K562 (cell line): ENCODE data around the gene NTRK2. TPM values are rescaled to one million over a fixed set of nuclear protein-coding genes. Genes with fewer than 3 reads are reported as not detected.

Experiments used
- ATAC-seq: fragments of 200-7000 bp; cut with Tn5 transposase; 3 replicates; pipeline ENCODE4 v1.9.1; 2020; ENCODE audit warnings: moderate library complexity
- BruUV-seq: library from RNA; stranded (reverse); fragments of 400-500 nt; replicated peaks from 2 replicates; lab custom pipeline; 2021; lab: Mats Ljungman, UMichigan
- CTCF ChIA-PET: fragments of 300-600 bp; formaldehyde crosslinking; extraction: SDS; loops from one replicate; lab custom pipeline; 2021; ENCODE audit warnings: low intra/inter-chr PET ratio; lab: Yijun Ruan, JAX
- POLR2A ChIA-PET: fragments of 300-600, 350-650 bp; sonication (Branson Sonifier 250); formaldehyde crosslinking; extraction: SDS; loops from one replicate; lab custom pipeline; 2021; ENCODE audit warnings: antibody characterized with exemption, inconsistent platforms; lab: Yijun Ruan, JAX
- DNase-seq, 4 experiments: peaks; one replicate each; pipeline versions ENCODE4 v3.0.0 to v3.0.0-alpha.2; 2011 to 2018; ENCODE audit warnings: low spot score in 3 of 4, mixed read lengths in 3 of 4; ENCODE audit errors: extremely low read depth in 1 of 4
- FAIRE-seq: peaks from 2 replicates; lab custom pipeline; 2011; peaks lifted over from hg19 to GRCh38; lab: Jason Lieb, UNC
- H2AFZ ChIP-seq: 2 replicates; pipeline ENCODE4 v1.6.0; 2011; ENCODE audit warnings: low read depth, low read length, control low read depth, inconsistent platforms
- H3K27ac ChIP-seq: fragments of 200-600 bp; 3 replicates; pipeline ENCODE4 v1.8.0; 2011; ENCODE audit warnings: low read depth, mild to moderate bottlenecking, control low read depth, inconsistent platforms, low read length, moderate library complexity, mixed read lengths; ENCODE audit errors: extremely low read depth
- H3K27me3 ChIP-seq, 2 experiments: fragments of 300-600 bp in 1 of 2; 2 replicates in 1 of 2; 3 replicates in 1 of 2; pipeline versions ENCODE4 v1.6.0 to v1.8.0; 2011; ENCODE audit warnings: inconsistent platforms in 2 of 2, low read length in 2 of 2, mild to moderate bottlenecking in 1 of 2, mixed read lengths in 1 of 2, moderate library complexity in 1 of 2; ENCODE audit not compliant: control insufficient read depth in 2 of 2, insufficient read depth in 2 of 2
- H3K36me3 ChIP-seq: fragments of 300-600 bp; 3 replicates; pipeline ENCODE4 v1.8.0; 2011; ENCODE audit warnings: mild to moderate bottlenecking, low read length, inconsistent platforms; ENCODE audit not compliant: control insufficient read depth, insufficient read depth
- H3K4me1 ChIP-seq, 2 experiments: fragments of 200-600 bp in 1 of 2; replicated peaks in 1 of 2; 2 replicates in 1 of 2; 3 replicates in 1 of 2; pipeline versions ENCODE4 v1.5.1 to v1.8.0; 2011; ENCODE audit warnings: inconsistent platforms in 2 of 2, low read length in 2 of 2, mild to moderate bottlenecking in 1 of 2, mixed read lengths in 1 of 2, moderate library complexity in 1 of 2; ENCODE audit not compliant: control insufficient read depth in 2 of 2, insufficient read depth in 2 of 2
- H3K4me2 ChIP-seq: 2 replicates; pipeline ENCODE4 v1.6.1; 2011; ENCODE audit warnings: low read length, control low read depth, inconsistent platforms, mixed read lengths; ENCODE audit not compliant: insufficient read depth
- H3K4me3 ChIP-seq: fragments of 200-600 bp; sonication (generic), shearing (Covaris generic); 2 replicates; pipeline ENCODE4 v1.5.1; 2016; ENCODE audit warnings: control low read depth, inconsistent platforms
- H3K79me2 ChIP-seq: fragments of 200-600 bp; 3 replicates; pipeline ENCODE4 v1.8.0; 2011; ENCODE audit warnings: low read length, inconsistent platforms; ENCODE audit not compliant: control insufficient read depth, insufficient read depth
- H3K9ac ChIP-seq, 2 experiments: 2 replicates each; pipeline versions ENCODE4 v1.6.0 to v1.6.1; 2011; ENCODE audit warnings: low read depth in 2 of 2, low read length in 2 of 2, control low read depth in 1 of 2, inconsistent platforms in 1 of 2, mild to moderate bottlenecking in 1 of 2, mixed read lengths in 1 of 2; ENCODE audit not compliant: insufficient read depth in 1 of 2
- H3K9me1 ChIP-seq: one replicate; pipeline ENCODE4 v1.6.0; 2011; ENCODE audit warnings: inconsistent platforms, mild to moderate bottlenecking, low read length, moderate library complexity; ENCODE audit not compliant: control insufficient read depth, insufficient read depth
- H3K9me3 ChIP-seq: replicated peaks from 2 replicates; pipeline ENCODE4 v1.5.1; 2011; ENCODE audit warnings: low read depth, low read length, inconsistent platforms; ENCODE audit not compliant: control insufficient read depth, insufficient read depth
- H4K20me1 ChIP-seq: replicated peaks from 2 replicates; pipeline ENCODE4 v1.6.1; 2011; ENCODE audit warnings: low read length, inconsistent platforms, mixed read lengths; ENCODE audit not compliant: control insufficient read depth, insufficient read depth
- BRF2 ChIP-seq: IDR thresholded peaks from 3 replicates; pipeline ENCODE4 v1.6.1; 2011; ENCODE audit warnings: borderline replicate concordance, mild to moderate bottlenecking; ENCODE audit not compliant: insufficient read length, insufficient read depth
- ELF2 ChIP-seq: fragments of 250-450 bp; sonication (Bioruptor Pico); IDR thresholded peaks from 2 replicates; pipeline ENCODE4 v1.5.0; 2021; ENCODE audit warnings: mild to moderate bottlenecking
- NFE2L1 ChIP-seq: fragments of 450-650 bp; IDR thresholded peaks from 2 replicates; pipeline ENCODE4 v1.6.1; 2016; ENCODE audit warnings: missing genetic modification characterization, low read depth, mild to moderate bottlenecking, missing compliant biosample characterization, moderate library complexity, borderline replicate concordance
- PHF20 ChIP-seq: fragments of 450-650 bp; IDR thresholded peaks from 2 replicates; pipeline ENCODE4 v1.6.1; 2018; ENCODE audit not compliant: partially characterized antibody
- ZNF197 ChIP-seq: fragments of 200-800 bp; sonication (Bioruptor generic); IDR thresholded peaks from 2 replicates; pipeline ENCODE4 v1.6.1; 2016; ENCODE audit warnings: low read depth, missing genetic modification characterization, missing compliant biosample characterization
- ZSCAN29 ChIP-seq: fragments of 450-650 bp; IDR thresholded peaks from 2 replicates; pipeline ENCODE4 v1.6.1; 2017
- WGBS: fragments of 100-300 bp; shearing (Covaris generic); methylation state at CpG from one replicate; pipeline ENCODE4 v1.1.6; 2016; ENCODE audit warnings: low coverage, mixed read lengths; ENCODE audit not compliant: insufficient coverage; ENCODE audit errors: missing lambda C conversion rate; 5-methylcytosine and 5-hydroxymethylcytosine counted together
- in situ Hi-C: fragments of 300-500 bp; cut with MboI; formaldehyde crosslinking; loops from 4 replicates; pipeline ENCODE4 v1.15.0; 2018; ENCODE audit warnings: inconsistent platforms, mixed read lengths
- intact Hi-C: fragments of 100-400 bp; cut with micrococcal nuclease; formaldehyde crosslinking; loops from 2 replicates; pipeline ENCODE4 v1.14.2; 2022
- polyA plus RNA-seq, 8 experiments: library from polyadenylated mRNA; depleted of rRNA in 4 of 8; stranded (reverse) in 5 of 8; unstranded in 3 of 8; fragments of >200 nt; fragmentation: Nextera tagmentation in 2 of 8; fragmentation: Illumina TruSeq in 1 of 8; extraction: Ambion mirVana in 2 of 8; extraction: Trizol in 1 of 8; gene quantifications; 2 replicates each; pipeline versions ENCODE4 v1.2.1 to v1.2.3, GENCODE V29; 2011 to 2014; ENCODE audit warnings: inconsistent platforms in 1 of 8, missing spikeins in 1 of 8
- total RNA-seq, 7 experiments: library from RNA; depleted of rRNA in 6 of 7; stranded (reverse); fragments of >200 nt in 6 of 7; fragmentation: Illumina TruSeq in 2 of 7; extraction: Trizol in 2 of 7; gene quantifications; 2 replicates each; pipeline versions ENCODE4 v1.2.1 to v1.2.3, GENCODE V29; 2011 to 2021; ENCODE audit warnings: low replicate concordance in 1 of 7
- TF ChIP-seq, protein P1 (sequence below): fragments of 450-650 bp; IDR thresholded peaks from 2 replicates; pipeline ENCODE4 v1.6.1; 2016; ENCODE audit warnings: missing biosample characterization, missing genetic modification characterization

Gene NTRK2
- total and polyA plus RNA-seq, 9 of the 15 experiments (the other 6 are each of a cell fraction or from before 2014, with no cell fraction given), result not detected

DNA sequence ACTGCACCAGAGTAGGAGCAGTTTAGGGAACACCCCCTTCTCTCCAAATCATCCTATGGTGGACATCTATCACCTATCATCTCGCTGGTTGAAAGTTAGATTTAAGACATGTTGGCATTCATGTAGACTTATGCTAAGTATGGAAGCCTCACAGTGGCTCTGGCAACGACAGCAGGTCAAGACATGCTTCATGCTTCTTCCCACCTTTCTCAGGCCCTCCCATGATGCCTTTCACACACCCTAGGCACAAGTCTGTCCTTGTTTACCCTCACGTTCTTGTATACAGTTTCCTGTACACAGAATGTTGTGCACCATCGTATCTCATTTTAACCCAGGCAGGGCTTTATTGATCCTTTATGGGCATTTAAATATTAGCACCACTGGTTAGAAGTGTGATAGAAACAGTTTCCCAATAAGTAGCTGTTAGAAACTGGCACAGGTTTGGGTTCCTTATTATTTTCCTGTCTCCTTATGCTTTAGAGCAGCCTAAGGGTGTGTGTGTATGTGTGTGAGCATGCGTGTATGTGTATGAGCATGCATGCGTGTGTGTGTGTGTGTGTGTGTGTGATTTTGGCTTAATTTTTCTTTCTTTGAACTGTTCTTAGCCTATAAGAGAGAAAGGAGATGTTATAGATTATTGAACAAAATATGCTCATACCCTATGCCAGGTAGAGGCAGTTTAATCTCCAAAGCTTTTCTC is 160.6 kb downstream of the NTRK2 start:
- Histone ChIP-seq H3K9me3 (no peaks in the 10 kb centered on the region), H3K9ac (no peak overlapping the region), H4K20me1 (no peaks in the 10 kb centered on the region), H3K27me3 (no peaks in the 10 kb centered on the region), H3K4me3 (no peak overlapping the region), H3K4me2 (no peak overlapping the region), H3K4me1 (no peaks in the 10 kb centered on the region), H3K9me1 (no peaks in the 10 kb centered on the region), H3K79me2 (no peaks in the 10 kb centered on the region), H3K27ac (no peak overlapping the region), H2AFZ (no peak overlapping the region), H3K36me3 (no peaks in the 10 kb centered on the region)
- CTCF ChIA-PET, result no interaction called here
- intact Hi-C loops (no loop called here), in situ Hi-C loops (no loop called here)
- WGBS, result 3% methylated on average over 5 of the region's 6 CpGs
- ATAC-seq, result no peak
- TF ChIP-seq BRF2, result no peak
- no peak for TF ChIP-seq ELF2
- no peak for TF ChIP-seq NFE2L1 (tag)
- TF ChIP-seq, protein P1, sequence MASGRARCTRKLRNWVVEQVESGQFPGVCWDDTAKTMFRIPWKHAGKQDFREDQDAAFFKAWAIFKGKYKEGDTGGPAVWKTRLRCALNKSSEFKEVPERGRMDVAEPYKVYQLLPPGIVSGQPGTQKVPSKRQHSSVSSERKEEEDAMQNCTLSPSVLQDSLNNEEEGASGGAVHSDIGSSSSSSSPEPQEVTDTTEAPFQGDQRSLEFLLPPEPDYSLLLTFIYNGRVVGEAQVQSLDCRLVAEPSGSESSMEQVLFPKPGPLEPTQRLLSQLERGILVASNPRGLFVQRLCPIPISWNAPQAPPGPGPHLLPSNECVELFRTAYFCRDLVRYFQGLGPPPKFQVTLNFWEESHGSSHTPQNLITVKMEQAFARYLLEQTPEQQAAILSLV (tag), result no peak
- no peak for TF ChIP-seq ZNF197 (CRISPR knock-in tag)
- TF ChIP-seq PHF20, result no peak
- TF ChIP-seq ZSCAN29, result no peak
- DNase-seq, result no peak
- FAIRE-seq, result no peak
- no TSS peak for BruUV-seq
- POLR2A ChIA-PET, result no interaction called here
